NCI-H2029 (cell line): Measurements from ENCODE around the gene NUDT6.
"Not testable (repeated sequence)": the region's sequence is repeated elsewhere in the genome, so short reads cannot be mapped to it uniquely, and the experiment has no call there.

Source experiments
- DNase-seq: peaks from one replicate; lab custom pipeline; 2025; lab: John Stamatoyannopoulos, UW

NUDT6 gene, protein sequence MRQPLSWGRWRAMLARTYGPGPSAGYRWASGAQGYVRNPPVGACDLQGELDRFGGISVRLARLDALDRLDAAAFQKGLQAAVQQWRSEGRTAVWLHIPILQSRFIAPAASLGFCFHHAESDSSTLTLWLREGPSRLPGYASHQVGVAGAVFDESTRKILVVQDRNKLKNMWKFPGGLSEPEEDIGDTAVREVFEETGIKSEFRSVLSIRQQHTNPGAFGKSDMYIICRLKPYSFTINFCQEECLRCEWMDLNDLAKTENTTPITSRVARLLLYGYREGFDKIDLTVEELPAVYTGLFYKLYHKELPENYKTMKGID

GRCh38 chr4:122921971-122922876 lies at the start of gene NUDT6:
NUDT6 (minus strand) TSS chr4:122922597; CDS start chr4:122922572, 25 bp downstream.
- peak; percentile 12 for DNase-seq

DNA sequence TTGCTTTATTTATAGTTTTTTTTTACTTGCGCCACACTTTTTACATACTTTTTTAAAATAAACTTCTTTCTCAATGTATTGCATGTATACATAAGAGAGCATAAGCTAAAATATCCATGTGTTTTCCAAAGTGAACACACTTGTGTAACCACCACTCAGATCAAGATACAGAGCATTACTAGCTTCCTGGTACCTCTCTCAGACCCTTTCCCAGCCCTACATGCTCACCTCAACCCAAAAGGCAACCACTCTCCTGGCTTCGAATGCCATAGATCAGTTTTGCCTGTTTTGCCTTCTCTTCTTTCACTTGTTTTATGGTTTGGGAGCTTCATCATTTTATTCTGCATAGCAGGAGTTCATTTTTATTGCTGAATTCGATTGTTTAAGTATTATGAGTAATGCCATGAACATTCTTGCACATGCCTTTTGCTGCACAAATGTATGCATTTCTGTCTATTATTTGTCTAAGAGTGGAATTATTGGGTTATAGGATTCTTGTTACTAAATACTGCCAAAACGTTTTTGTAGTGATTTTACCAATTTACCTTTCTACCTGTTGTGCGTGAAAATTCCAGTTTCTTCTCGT lies 45.9 kb upstream of the NUDT6 start:
- no peak for DNase-seq

DNA sequence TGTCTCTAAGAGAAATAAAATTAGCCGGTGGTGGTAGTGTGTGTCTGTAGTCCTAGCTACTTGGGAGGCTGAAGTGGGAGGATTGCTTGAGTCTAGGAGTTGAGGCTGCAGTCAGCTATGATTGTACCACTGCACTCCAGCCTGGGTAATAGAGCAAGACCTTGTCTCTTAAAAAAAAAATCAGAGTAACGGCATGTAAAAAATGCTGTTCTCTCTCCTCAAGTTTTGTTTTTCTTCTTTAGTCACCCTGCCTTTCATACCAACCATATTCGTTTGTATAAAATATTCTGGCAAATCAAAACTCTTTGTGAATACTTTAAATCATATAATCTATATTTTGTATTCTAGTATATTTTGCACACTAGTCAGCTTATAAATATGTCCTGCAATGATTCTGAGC lies 44.8 kb upstream of the NUDT6 start:
- DNase-seq = no peak

GRCh38 chr4:122966201-122966600 lies 43.8 kb upstream of the NUDT6 start:
- no peak for DNase-seq

DNA sequence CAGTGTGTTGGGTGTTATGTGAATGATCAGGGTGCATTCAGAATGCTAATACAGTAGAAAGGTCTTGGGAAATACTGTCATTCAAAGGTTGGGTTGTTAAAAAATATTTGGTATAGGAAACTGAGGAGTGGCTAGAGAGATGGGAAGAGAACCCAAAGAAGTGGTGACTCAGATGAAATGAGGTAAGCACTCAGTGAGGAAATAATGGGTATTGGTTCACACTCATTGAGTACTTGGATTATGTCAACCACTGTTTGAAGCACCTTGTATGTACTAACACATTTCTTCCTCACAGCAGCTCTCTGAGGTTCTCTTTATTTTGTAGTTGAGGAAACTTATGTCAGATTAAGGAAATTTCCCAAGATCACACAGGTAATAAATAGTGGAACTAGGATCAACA lies 40.8 kb upstream of the NUDT6 start:
- DNase-seq = no peak

GRCh38 chr4:122960611-122961000 lies 38.2 kb upstream of the NUDT6 start:
- DNase-seq = no peak

DNA sequence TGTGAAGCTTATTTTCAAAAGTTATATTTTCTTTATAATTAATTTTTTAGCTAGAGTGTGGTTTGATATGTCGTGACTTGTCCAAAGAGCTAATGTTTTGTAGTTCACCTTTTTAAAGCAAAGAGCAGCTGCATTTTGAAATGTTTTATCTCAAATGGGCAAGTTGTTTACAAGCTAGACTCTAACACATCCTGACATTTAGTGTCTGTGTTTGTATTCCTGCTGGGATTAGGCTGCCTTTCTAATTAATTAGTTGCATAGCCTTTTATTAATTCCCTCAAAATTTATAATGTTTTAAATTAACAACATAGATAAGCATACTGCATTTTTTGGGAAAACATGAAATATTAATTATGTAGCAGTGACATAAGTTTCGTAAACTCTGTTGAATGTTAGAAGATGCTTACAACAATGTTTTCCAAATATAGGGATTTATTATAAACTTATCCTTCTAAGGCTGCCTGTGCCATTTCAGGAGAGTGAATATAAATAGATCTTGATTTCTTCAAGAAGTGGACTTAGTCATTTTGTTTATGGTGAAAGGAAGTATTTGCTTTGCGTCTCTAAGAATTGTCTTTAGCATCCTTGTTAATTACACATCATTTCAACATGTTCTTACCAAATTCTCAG lies 37.7 kb upstream of the NUDT6 start:
- DNase-seq = no peak

- no peak for DNase-seq
Observed at GRCh38 chr4:122959441-122959840, 37.0 kb upstream of the NUDT6 start.

GRCh38 chr4:122958505-122958904 lies 36.1 kb upstream of the NUDT6 start:
- DNase-seq = no peak

DNA sequence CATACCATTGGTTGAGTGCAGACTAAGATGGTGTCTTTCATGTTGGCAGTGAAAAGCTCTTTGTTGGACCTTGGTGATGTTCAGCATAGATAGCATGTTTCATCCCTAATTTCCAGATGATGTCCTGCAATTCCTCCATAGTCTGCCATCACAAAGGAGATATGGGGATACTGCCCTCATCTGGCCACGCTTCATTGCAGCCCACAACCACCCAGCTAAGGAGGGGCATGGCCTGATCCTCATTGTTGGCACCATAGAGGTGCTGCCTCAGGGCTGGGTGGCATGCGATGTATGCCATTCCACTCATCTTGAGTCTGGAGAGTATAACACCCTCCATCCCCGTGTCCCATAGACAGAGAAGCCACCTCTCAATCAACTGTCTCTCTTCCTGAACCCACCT lies 31.5 kb upstream of the NUDT6 start:
- DNase-seq = no peak

DNA sequence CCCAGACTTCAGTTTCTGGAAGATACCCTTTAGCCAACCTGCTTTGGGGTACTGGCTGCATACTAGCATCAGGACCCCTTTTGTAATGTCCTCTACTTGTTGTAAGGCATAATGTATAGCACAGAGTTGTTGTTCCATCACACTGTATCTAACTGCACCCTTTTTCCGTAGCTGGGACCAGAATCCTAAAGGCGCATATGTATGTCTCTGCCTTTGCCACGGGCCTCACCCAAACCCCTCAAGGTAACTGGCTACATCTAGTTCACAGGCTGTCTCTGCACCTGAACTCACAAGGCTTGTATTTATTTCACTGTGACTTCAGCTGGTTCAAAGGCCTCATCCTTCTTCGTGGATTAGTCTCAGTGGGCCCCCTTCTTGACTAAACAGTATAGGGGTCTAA lies 29.6 kb upstream of the NUDT6 start:
- DNase-seq = no peak

DNA sequence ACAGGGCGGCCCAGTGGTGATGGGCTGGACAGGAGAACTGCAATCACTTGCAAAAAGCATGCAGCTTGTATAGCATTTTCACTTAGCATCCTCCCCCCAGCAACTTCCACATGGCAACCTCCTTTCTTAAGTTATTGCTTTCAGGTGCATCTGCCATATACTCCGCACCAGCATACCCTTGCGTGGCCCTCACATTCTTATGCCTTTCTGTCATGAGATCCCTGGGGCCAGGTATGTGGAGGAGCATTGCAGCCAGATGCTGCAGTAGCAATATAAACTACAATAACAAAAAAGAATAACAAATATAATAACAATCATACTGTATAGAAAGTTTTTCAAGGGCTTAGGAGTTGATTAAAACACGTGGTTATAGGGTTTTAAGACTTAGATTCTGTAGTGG lies 26.3 kb upstream of the NUDT6 start:
- DNase-seq = no peak

GRCh38 chr4:122946142-122946541 lies 23.7 kb upstream of the NUDT6 start:
- no peak for DNase-seq

- not testable (repeated sequence) for DNase-seq
Observed at GRCh38 chr4:122945136-122945535, 22.7 kb upstream of the NUDT6 start.

DNA sequence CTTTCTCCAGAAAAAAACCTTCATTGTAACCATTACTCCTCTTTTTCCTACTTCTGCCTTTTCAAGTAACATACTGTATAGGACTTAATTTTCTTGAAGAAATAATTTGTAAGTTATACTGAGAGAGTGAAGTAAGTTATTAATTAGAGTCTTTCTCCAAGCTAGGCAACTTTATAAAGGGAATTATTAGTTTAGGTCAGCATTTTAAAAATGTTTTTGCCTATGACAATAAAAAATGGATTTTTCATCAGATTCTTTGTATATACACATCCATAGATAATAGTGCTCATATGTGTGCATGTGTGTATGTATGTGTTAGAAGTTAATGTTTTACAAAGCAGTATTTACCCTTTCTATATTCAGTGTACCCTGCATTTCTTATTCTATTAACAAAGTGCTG lies 10.4 kb upstream of the NUDT6 start:
- DNase-seq = no peak

DNA sequence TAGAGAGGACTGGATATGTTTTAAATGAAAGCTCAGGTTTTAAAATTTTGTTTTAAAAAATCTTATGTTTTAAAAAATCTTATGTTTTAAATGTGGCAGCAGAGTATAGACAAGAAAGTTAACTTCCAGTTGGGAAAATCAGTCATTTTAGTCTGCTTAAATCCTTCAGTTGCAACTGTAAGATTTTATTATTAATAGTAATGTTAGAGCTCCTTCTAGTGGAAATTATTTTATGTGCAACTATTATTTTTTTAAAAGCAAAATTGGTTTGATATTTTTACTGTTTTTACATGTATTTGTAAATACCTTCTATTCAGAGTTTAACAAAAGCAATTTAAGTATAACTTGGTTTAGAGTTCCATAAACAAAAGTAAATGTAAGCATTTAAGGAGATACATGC lies 8.5 kb upstream of the NUDT6 start:
- no peak for DNase-seq

DNA sequence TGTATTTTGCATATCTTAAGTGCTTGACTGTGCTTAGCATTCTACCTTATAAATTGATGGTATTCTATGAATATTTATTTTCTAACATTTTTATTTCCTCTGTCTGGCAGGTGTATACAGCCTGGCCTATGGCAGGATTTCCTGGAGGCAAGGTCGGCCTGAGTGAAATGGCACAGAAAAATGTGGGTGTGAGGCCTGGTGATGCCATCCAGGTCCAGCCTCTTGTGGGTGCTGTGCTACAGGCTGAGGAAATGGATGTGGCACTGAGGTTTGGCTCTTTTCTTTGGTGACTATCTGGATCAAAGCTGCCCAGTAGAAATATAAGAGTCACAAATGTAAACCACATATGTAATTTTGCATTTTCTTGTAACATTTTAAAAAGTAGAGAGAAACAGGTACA lies 6.5 kb upstream of the NUDT6 start:
- DNase-seq = no peak

GRCh38 chr4:122922877-122923511 lies 597 bp upstream of the NUDT6 start:
- DNase-seq = peak; percentile 21

DNA sequence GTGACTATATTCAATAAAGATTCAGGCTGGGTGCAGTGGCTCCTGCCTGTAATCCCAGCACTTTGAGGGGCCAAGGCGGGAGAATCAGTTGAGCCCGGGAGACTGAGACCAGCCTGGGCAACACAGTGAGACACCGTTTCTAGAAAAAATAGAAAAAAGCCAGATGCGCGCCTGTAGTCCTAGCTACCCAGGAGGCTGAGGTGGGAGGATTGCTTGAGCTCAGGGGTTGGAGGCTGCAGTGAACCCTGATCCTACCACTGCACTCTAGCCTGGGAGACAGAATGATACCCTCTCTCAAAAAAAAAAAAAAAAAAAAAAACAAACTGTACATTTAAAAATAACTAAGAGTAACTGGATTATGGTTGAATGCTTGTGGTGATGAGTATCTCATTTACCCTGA lies 1.1 kb downstream of the NUDT6 start:
- no peak for DNase-seq

GRCh38 chr4:122920473-122920872 lies 1.9 kb downstream of the NUDT6 start:
- no peak for DNase-seq

DNA sequence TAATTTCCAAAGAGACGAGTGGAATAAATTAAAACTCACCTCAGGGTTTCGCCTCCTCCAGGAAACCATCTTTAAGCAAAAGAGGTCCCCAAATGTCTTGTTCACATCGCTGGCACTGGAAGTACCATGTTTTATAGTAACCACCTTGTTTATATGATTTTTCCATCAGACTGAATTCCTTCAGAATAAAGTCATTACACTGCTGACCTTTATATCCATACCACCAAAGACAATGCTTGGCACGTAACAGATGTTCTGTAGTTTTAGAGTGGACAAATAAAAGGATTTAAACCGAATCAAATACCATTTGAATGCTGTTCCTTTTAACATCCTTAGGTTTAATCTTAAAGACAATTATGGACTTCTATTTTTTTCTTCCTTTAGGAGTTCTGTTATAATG lies 4.7 kb downstream of the NUDT6 start:
- DNase-seq = no peak

DNA sequence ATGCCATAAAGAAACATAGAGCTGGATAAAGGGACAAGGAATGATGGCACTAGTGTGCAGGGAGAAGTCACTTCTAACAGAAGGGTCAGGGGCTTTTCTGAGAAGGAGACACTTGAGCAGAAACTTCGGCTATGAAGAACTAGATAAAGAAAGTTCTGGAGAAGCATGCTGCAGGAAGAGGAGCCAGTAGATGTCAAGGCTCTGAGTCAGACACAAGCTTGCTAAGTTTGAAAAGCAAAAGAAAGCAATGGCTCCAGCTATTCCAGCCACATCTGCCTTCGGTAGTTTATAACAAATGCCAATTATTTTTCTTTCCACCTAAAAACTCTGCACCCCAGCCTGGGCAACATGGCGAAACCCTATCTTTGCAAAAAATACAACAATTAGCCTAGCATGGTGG lies 7.5 kb downstream of the NUDT6 start:
- DNase-seq = no peak
